Trophoblast cell (in vitro differentiated cells and primary cell): ENCODE measurements around the gene SYNJ2.
A peak's percentile ranks its signal among the peaks of the same experiment; 100 is the strongest.

ENCODE experiments used
- DNase-seq, 2 donors: peaks; one replicate each; pipeline ENCODE4 v3.0.0-alpha.2; 2016
- H2AFZ ChIP-seq: 2 replicates; pipeline ENCODE4 v1.6.1; 2013; ENCODE audit warnings: low read length, moderate library complexity, mild to moderate bottlenecking; ENCODE audit not compliant: insufficient read depth, poor library complexity
- H2AK5ac ChIP-seq: 2 replicates; pipeline ENCODE4 v1.6.1; 2013; ENCODE audit warnings: mild to moderate bottlenecking, low read length
- H2BK120ac ChIP-seq: 2 replicates; pipeline ENCODE4 v1.6.1; 2013; ENCODE audit warnings: low read length, mild to moderate bottlenecking, moderate library complexity; ENCODE audit not compliant: insufficient read depth, poor library complexity
- H2BK12ac ChIP-seq: 2 replicates; pipeline ENCODE4 v1.6.1; 2013; ENCODE audit warnings: mild to moderate bottlenecking, low read length, moderate library complexity
- H2BK5ac ChIP-seq: 2 replicates; pipeline ENCODE4 v1.6.1; 2013; ENCODE audit warnings: low read length, low read depth, moderate library complexity, mild to moderate bottlenecking; ENCODE audit not compliant: poor library complexity
- H3K14ac ChIP-seq: 2 replicates; pipeline ENCODE4 v1.6.1; 2013; ENCODE audit warnings: mild to moderate bottlenecking, low read length
- H3K18ac ChIP-seq: 2 replicates; pipeline ENCODE4 v1.6.1; 2013; ENCODE audit warnings: mild to moderate bottlenecking, low read length
- H3K23ac ChIP-seq: 2 replicates; pipeline ENCODE4 v1.6.1; 2013; ENCODE audit warnings: low read length
- H3K27ac ChIP-seq: 2 replicates; pipeline ENCODE4 v1.5.1; 2013; ENCODE audit warnings: low read depth, mild to moderate bottlenecking, inconsistent platforms, low read length, moderate library complexity
- H3K27me3 ChIP-seq: 2 replicates; pipeline ENCODE4 v1.6.1; 2013; ENCODE audit warnings: inconsistent platforms, mild to moderate bottlenecking, low read length, moderate library complexity; ENCODE audit not compliant: insufficient read depth
- H3K36me3 ChIP-seq, 2 experiments: 1 replicate in 1 of 2; 2 replicates in 1 of 2; pipeline ENCODE4 v1.6.1; 2013; ENCODE audit warnings: low read length in 2 of 2, mild to moderate bottlenecking in 2 of 2, moderate library complexity in 1 of 2; ENCODE audit not compliant: insufficient read depth in 2 of 2, control insufficient read depth in 1 of 2
- H3K4ac ChIP-seq: 2 replicates; pipeline ENCODE4 v1.6.1; 2013; ENCODE audit warnings: low read depth, mild to moderate bottlenecking, low read length, moderate library complexity
- H3K4me1 ChIP-seq, 2 experiments: 1 replicate in 1 of 2; 2 replicates in 1 of 2; pipeline ENCODE4 v1.6.1; 2013; ENCODE audit warnings: low read length in 2 of 2, mild to moderate bottlenecking in 2 of 2, moderate library complexity in 1 of 2; ENCODE audit not compliant: insufficient read depth in 2 of 2, control insufficient read depth in 1 of 2
- H3K4me2 ChIP-seq: 2 replicates; pipeline ENCODE4 v1.6.1; 2013; ENCODE audit warnings: inconsistent platforms, mild to moderate bottlenecking, low read length, moderate library complexity
- H3K4me3 ChIP-seq: 2 replicates; pipeline ENCODE4 v1.5.1; 2013; ENCODE audit warnings: mild to moderate bottlenecking, low read depth, low read length, inconsistent platforms
- H3K79me1 ChIP-seq: one replicate; pipeline ENCODE4 v1.6.1; 2013; ENCODE audit warnings: low read length
- H3K79me2 ChIP-seq: 2 replicates; pipeline ENCODE4 v1.6.1; 2013; ENCODE audit warnings: low read length, mild to moderate bottlenecking; ENCODE audit not compliant: control insufficient read depth, insufficient read depth, poor library complexity
- H3K9ac ChIP-seq: 2 replicates; pipeline ENCODE4 v1.6.1; 2013; ENCODE audit warnings: mild to moderate bottlenecking, low read length
- H3K9me3 ChIP-seq: 2 replicates; pipeline ENCODE4 v1.6.1; 2013; ENCODE audit warnings: low read depth, mild to moderate bottlenecking, control low read depth, inconsistent platforms, low read length; ENCODE audit not compliant: insufficient read depth
- H4K12ac ChIP-seq: 2 replicates; pipeline ENCODE4 v1.6.1; 2013; ENCODE audit warnings: low read depth, mild to moderate bottlenecking, low read length, moderate library complexity
- H4K8ac ChIP-seq: 2 replicates; pipeline ENCODE4 v1.6.1; 2013; ENCODE audit warnings: low read depth, mild to moderate bottlenecking, low read length, moderate library complexity
- H4K91ac ChIP-seq: one replicate; pipeline ENCODE4 v1.6.1; 2013; ENCODE audit warnings: low read depth, mild to moderate bottlenecking, low read length, moderate library complexity
- WGBS: extraction: QIAGEN DNeasy Blood & Tissue Kit; methylation state at CpG from one replicate; pipeline ENCODE4 v1.1.7; 2013; ENCODE audit warnings: missing lambda C conversion rate; ENCODE audit not compliant: insufficient read length, insufficient coverage; ENCODE audit errors: extremely low coverage; 5-methylcytosine and 5-hydroxymethylcytosine counted together

SYNJ2 gene

DNA sequence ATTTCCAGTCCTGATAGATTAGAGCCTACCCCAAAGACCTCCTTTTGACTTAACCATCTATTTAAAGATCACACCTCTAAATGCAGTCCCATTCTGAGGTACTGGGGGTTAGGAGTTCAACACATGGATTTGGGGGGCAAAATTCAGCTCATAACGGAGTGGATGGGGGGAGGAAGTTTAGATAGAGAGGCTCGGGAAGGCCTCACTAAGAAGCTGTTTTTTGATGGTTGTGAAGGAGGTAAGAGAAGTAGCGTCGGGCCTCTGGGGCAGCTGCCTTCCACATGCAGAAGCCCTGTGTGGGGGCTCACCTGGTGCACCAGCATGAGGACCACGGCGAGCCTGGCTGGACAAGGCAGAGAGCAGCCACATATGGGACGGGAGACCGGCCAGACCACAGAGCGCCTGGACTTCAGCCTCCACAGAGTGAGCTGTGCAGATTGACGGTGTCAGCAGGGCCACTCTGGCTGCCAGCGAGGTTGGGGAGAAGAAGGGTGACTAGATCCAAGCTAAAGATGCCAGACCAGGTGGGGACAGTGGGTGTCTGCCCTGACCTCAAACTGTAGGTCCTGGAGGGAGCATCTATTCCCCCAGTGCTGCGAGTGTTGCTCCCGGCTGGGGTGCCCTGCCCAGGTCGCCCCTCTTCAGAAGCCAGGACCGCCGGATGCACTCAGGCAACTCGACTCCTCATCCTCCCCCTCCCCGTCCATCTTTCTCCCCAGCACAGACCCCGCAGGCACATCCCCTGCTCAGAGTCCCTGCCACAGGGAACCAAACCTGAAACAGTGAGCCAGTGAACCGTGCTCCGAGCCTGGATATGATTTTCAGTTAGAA lies 5.1 kb upstream of the SYNJ2 start:
- peak overlapping the region; percentile 62 for H2AK5ac ChIP-seq
- no peak overlapping the region for H2BK12ac ChIP-seq
- no peak for DNase-seq
- H3K9ac ChIP-seq = no peak overlapping the region
- no peak overlapping the region for H3K4ac ChIP-seq
- no peak overlapping the region for H4K12ac ChIP-seq
- peaks cover 4% of the 10 kb centered on the region for H3K79me2 ChIP-seq
- no peak overlapping the region for H3K23ac ChIP-seq
- no peak overlapping the region for H2BK5ac ChIP-seq
- no peak overlapping the region for H3K4me3 ChIP-seq
- H3K14ac ChIP-seq = no peak overlapping the region
- H3K27me3 ChIP-seq = no peaks in the 10 kb centered on the region
- H4K91ac ChIP-seq = no peak overlapping the region
- no CpG with 5 or more reads among the region's 21 CpGs for WGBS
- H3K9me3 ChIP-seq = peaks cover 2% of the 10 kb centered on the region
- no peak overlapping the region for H2BK120ac ChIP-seq
- no peak overlapping the region for H3K18ac ChIP-seq
- H3K4me1 ChIP-seq = peaks cover 6 to 7% of the 10 kb centered on the region in 2 experiments
- peaks cover 8% of the 10 kb centered on the region for H3K79me1 ChIP-seq
- H3K4me2 ChIP-seq = no peak overlapping the region
- no peak overlapping the region for H2AFZ ChIP-seq
- H3K36me3 ChIP-seq = no peaks in the 10 kb centered on the region
- no peak overlapping the region for H4K8ac ChIP-seq
- H3K27ac ChIP-seq = no peak overlapping the region

DNA sequence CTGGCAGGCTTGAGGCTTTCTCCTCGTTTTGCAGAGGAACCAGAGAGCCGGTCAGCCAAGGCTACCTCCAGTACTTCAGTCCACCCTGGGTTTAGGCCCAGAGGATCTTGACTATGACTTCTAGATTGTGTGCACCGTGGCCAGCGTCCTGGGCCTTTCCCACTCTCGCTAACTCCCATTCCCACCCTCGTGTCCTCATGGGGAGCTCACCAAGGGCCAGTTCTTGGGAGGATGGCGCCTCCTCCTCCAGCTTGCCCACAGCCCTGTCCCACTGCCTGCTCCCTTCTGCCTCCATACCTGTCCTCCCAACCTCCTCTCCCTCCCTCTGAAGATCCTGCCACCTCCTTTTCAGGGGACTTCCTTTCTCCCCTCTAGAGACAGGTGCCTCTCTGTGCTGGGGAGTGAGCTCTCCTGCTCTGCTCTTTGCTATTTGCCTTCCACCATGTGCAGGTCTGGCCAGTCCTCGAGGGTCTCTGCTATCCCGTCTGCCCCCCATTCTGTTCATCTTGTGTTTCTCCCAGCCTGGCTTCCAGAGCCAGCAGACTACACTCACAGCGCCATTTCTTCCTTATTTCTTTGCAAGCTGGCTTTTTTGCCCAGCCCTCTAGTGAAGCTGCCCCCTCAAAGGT lies 4.4 kb upstream of the SYNJ2 start:
- Histone ChIP-seq H2BK5ac (no peak overlapping the region), H4K12ac (no peak overlapping the region), H4K8ac (no peak overlapping the region), H3K9me3 (peaks cover 2% of the 10 kb centered on the region), H3K4me1 (peaks cover 6 to 7% of the 10 kb centered on the region in 2 experiments), H3K23ac (no peak overlapping the region), H3K79me1 (peaks cover 14% of the 10 kb centered on the region), H4K91ac (no peak overlapping the region), H2BK120ac (no peak overlapping the region), H3K9ac (no peak overlapping the region), H3K14ac (no peak overlapping the region), H3K27ac (no peak overlapping the region), H2BK12ac (peak overlapping the region; percentile 10), H3K27me3 (no peaks in the 10 kb centered on the region), H3K4me2 (no peak overlapping the region), H2AK5ac (peak overlapping the region; percentile 11), H3K36me3 (no peaks in the 10 kb centered on the region), H3K4me3 (no peak overlapping the region), H3K79me2 (peaks cover 10% of the 10 kb centered on the region), H2AFZ (no peak overlapping the region), H3K18ac (no peak overlapping the region), H3K4ac (no peak overlapping the region)
- no peak for DNase-seq
- WGBS = no CpG with 5 or more reads among the region's 10 CpGs

DNA sequence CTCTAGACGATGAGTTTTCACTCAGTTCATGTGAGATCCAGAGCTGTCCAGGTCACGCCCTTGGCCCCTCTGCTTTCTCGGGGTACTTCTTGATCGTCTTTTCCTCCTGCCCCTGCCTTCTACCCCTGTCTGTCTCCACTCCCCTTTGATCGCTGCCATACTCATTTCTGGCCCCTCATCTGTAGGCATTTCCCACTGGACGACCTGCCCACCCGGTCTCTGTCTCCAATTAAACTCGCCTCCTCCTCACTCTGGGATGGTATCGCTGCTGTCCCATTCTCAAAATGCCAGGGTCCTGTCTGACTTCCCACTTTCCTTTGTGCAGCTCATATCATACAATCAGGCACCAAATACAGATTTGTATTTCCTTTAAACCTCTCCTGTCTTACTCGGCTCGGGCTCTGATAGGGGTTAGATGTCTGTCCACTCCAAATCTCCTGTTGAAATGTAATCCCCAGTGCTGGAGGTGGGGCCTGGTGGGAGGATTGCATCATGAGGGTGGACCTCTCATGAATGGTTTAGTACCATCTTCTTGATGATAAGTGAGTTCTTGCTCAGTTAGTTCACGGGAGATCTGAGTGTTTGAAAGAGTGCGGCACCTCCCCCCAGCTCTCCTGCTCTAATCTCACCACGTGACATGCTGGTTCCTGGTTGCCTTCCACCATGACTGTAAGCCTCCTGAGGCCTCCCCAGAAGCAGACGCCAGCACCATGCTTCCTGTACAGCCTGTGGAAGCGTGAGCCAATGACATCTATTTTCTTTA lies 3.5 kb upstream of the SYNJ2 start:
- Histone ChIP-seq H3K9me3 (peaks cover 2% of the 10 kb centered on the region), H3K14ac (no peak overlapping the region), H3K4me3 (no peak overlapping the region), H3K9ac (no peak overlapping the region), H3K4ac (no peak overlapping the region), H2BK12ac (peak overlapping the region; percentile 73), H2AFZ (no peak overlapping the region), H2BK120ac (no peak overlapping the region), H3K4me2 (no peak overlapping the region), H2AK5ac (peak overlapping the region; percentile 53), H3K23ac (no peak overlapping the region), H3K27me3 (no peaks in the 10 kb centered on the region), H3K79me2 (peaks cover 12% of the 10 kb centered on the region), H3K36me3 (no peaks in the 10 kb centered on the region), H4K8ac (no peak overlapping the region), H3K27ac (no peak overlapping the region), H3K18ac (no peak overlapping the region), H2BK5ac (no peak overlapping the region), H3K4me1 (peaks cover 6 to 7% of the 10 kb centered on the region in 2 experiments), H4K91ac (peak overlapping the region; percentile 22), H4K12ac (no peak overlapping the region), H3K79me1 (peaks cover 15% of the 10 kb centered on the region)
- WGBS = no CpG with 5 or more reads among the region's 16 CpGs
- no peak for DNase-seq

DNA sequence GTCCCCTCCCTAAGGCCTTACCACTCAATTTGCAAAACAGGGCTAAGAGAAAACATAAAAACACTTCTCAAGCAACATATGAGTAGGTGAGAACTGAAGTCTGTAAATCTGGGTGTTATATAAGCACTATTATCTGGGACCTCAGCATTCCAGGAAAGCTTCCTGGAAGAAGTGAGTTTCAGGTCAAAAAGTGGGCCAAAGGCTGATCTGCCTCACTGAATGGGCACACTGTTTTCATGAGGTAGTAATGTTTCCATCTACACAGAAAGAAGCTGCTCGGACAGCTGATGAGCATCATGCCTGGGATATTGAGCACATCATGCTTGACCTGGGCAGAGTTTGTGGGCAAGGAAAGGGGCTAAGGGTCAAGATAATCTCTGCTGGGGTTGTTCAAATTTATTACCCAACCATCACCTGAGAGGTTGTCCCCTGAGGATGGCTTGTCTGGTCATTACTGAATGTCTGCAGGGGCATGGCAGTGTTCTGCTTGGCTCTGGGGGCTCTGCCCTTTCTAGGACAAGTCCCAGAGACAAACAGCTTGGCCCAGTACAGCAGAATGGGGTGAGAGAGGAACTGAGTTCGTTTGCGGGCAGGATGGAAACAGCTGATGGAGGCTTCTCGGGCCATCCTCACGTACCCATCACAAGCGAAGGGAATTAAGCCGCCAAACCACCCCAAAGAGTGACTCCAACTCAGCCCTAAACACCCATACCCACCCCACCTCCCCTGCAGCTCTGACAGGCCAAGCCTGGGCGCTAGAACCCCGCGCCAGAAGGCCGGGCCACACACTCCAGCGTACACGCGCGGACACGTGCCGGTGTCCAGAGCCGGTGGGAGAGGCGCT lies 1.2 kb upstream of the SYNJ2 start:
- H3K4me2 ChIP-seq = peak overlapping the region; percentile 75
- H3K4ac ChIP-seq = no peak overlapping the region
- no peak overlapping the region for H3K9ac ChIP-seq
- H3K23ac ChIP-seq = no peak overlapping the region
- H3K14ac ChIP-seq = peak overlapping the region; percentile 20
- H4K8ac ChIP-seq = peak overlapping the region; percentile 25
- H3K4me3 ChIP-seq = no peak overlapping the region
- H3K27me3 ChIP-seq = no peaks in the 10 kb centered on the region
- no peak for DNase-seq
- no peaks in the 10 kb centered on the region for H3K9me3 ChIP-seq
- WGBS = no CpG with 5 or more reads among the region's 19 CpGs
- H3K27ac ChIP-seq = no peak overlapping the region
- H2AFZ ChIP-seq = peak overlapping the region; percentile 12
- H2BK120ac ChIP-seq = peak overlapping the region; percentile 67
- peaks cover 15% of the 10 kb centered on the region for H3K79me2 ChIP-seq
- peak overlapping the region; percentile 10 for H2BK12ac ChIP-seq
- peak overlapping the region; percentile 17 for H2BK5ac ChIP-seq
- H4K91ac ChIP-seq = peak overlapping the region; percentile 85
- peak overlapping the region; percentile 8 for H3K18ac ChIP-seq
- no peaks in the 10 kb centered on the region for H3K36me3 ChIP-seq
- H3K4me1 ChIP-seq = peaks cover 10 to 15% of the 10 kb centered on the region in 2 experiments
- peaks cover 16% of the 10 kb centered on the region for H3K79me1 ChIP-seq
- H2AK5ac ChIP-seq = peak overlapping the region; percentile 42
- peak overlapping the region; percentile 68 for H4K12ac ChIP-seq
